ENCODE results near the gene MINK1. TPM values are rescaled to one million over a fixed set of nuclear protein-coding genes. Genes with fewer than 3 reads are reported as not detected.
A peak's percentile ranks its signal among the peaks of the same experiment; 100 is the strongest.

The MINK1 gene
- 161 TPM for total RNA-seq

GRCh38 chr17:4833178-4833940, at the start of gene MINK1:
Gene MINK1, plus strand, starts transcription at chr17:4833340. Its CDS starts 244 bp downstream, at chr17:4833584.
- DNase-seq (ENCODE audit: low spot score) = peak; percentile 89

GRCh38 chr17:4785311-4786105, 47.6 kb upstream of the MINK1 start:
- no peak for DNase-seq (ENCODE audit: low spot score)

DNA sequence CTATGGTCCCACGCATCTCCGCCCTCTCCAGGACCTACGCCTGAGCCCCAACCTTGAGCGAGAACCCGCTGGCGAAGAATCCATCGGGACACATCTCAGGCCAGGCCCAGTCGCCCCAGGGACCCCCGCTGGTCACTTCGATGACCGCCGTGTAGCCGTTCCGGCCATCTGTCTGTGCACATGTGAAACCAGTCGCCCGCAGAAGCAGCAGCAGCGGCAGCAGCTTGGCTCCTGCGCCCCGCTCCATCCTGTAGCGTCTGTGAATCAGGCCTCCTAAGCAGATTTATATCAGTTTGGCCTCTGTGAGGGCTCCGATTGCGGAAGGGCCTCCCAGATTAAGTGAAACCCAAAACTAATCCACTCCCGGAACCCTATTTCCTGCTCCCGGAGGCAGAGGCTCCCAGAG, 47.0 kb upstream of the MINK1 start, which contains the start of gene VMO1:
Gene VMO1 (minus strand): TSS at position 259 of the 406 bp plus-strand sequence. CDS start 12 bp downstream, at position 247.
- no peak for DNase-seq (ENCODE audit: low spot score)

DNA sequence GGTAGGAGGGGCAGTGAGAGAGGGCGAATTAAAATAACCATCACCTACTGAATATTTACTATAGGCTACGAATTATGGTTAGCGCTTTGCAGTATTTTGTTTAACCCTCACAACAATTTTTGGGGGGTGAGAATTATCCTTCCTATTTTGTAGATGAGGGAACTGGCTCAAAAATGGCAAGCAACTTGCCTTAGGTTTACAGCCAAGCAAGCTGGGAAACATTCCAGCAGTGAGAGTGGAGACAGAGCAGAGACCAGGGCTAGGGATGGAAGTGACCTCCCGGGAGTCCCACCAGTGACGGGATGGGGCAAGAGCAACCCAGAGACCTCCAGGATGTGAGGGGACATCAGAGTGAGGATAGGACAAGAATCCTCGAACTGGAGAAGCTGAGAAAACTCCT, 46.6 kb upstream of the MINK1 start:
- DNase-seq (ENCODE audit: low spot score) = no peak

- no peak for DNase-seq (ENCODE audit: low spot score)
Observed at GRCh38 chr17:4788159-4788806, 44.9 kb upstream of the MINK1 start.

GRCh38 chr17:4788807-4789700, 44.1 kb upstream of the MINK1 start, which contains the start of gene GLTPD2:
Gene GLTPD2, plus strand, starts transcription at chr17:4788964. Its CDS starts 48 bp downstream, at chr17:4789012.
- no peak for DNase-seq (ENCODE audit: low spot score)

GRCh38 chr17:4789701-4789950, 43.5 kb upstream of the MINK1 start:
- DNase-seq (ENCODE audit: low spot score) = no peak

GRCh38 chr17:4789951-4790704, 43.0 kb upstream of the MINK1 start:
- peak; percentile 85 for DNase-seq (ENCODE audit: low spot score)

DNA sequence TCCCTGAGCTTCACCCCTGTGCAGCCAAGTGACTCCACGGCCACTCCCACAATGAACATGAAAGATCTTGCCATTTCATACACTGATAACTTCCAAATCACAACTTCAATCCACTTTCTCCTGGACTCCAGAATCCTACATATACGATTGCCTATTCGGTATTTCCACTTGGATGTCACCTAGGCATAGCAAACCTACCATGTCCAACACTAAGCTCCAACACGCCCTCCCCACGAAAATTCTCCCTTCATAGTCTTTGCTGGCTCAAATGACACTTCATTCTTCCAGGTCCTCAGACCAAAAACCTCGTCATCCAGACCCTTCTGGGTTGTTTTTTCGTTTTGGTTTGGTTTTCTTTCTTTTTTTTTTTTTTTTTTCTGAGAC, 42.4 kb upstream of the MINK1 start:
- no peak for DNase-seq (ENCODE audit: low spot score)

GRCh38 chr17:4795168-4795567, 38.0 kb upstream of the MINK1 start:
- no peak for DNase-seq (ENCODE audit: low spot score)

DNA sequence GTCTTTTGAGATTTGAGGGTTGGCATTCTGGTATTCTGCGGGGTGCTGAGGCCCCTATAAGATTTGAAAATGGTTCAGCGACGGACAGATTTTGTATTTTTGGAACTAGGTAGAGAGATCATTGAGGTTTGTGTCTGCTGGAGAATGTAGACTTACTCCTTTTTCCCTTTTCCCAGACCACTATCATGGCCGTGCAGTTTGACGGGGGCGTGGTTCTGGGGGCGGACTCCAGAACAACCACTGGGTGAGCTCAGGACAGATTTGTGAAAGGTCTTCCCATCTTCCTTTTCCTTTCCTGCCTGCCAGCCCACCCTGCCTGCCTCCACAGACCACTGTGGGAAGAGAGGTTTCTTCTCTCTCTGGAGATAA, 36.6 kb upstream of the MINK1 start:
- DNase-seq (ENCODE audit: low spot score) = no peak

DNA sequence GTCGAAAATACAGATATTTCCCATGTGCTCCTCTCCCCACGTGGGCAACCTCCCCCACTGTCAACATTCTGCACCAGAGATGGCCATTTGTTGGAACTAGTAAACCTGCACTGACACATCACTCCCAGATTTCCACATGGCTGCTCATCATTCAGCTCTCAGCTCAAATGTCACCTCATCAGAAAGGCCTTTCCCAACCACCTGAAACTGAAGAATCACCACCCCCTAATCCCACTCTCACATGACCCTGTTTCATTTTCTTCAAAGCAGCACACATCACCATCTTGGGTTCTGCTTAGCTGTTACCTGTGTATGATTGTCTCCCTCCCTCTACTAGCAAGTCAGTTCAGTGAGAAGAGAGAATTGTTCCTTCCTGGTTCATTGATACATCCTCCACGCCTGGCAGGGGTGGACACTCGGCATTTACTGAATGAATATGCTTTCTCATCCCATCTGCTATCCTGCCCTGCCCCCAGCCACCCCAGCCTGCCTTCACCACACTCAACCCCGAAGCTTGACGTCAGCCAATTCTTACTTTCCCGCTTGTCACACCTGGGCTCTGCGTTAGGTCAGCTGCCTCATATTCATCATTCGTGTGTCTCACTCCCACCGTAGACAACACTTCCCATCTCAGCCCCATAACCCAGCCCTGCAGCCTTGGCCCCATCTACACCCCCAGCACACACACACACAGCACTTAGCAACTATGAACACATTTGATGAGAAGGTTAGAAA, 32.5 kb upstream of the MINK1 start:
- no peak for DNase-seq (ENCODE audit: low spot score)

GRCh38 chr17:4802228-4802627, 30.9 kb upstream of the MINK1 start, which contains the start of gene C17orf114:
Gene C17orf114, minus strand, starts transcription at chr17:4802328.
- DNase-seq (ENCODE audit: low spot score) = no peak

DNA sequence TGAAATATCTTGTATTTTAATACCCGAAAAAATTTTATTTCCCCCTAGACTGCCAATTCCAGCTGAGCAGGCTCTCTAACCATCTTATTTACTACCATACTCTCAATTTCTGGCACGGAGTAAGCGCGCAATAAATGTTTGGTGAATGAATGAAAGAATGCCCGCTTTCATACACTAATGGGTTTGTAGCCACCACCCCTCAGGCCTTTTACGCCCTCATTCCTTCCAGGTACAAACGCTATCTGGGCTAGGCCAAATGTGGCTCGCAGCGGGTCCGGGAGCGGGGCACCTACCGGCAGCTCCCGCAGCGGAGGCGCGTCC, 26.7 kb upstream of the MINK1 start:
- DNase-seq (ENCODE audit: low spot score) = no peak

DNA sequence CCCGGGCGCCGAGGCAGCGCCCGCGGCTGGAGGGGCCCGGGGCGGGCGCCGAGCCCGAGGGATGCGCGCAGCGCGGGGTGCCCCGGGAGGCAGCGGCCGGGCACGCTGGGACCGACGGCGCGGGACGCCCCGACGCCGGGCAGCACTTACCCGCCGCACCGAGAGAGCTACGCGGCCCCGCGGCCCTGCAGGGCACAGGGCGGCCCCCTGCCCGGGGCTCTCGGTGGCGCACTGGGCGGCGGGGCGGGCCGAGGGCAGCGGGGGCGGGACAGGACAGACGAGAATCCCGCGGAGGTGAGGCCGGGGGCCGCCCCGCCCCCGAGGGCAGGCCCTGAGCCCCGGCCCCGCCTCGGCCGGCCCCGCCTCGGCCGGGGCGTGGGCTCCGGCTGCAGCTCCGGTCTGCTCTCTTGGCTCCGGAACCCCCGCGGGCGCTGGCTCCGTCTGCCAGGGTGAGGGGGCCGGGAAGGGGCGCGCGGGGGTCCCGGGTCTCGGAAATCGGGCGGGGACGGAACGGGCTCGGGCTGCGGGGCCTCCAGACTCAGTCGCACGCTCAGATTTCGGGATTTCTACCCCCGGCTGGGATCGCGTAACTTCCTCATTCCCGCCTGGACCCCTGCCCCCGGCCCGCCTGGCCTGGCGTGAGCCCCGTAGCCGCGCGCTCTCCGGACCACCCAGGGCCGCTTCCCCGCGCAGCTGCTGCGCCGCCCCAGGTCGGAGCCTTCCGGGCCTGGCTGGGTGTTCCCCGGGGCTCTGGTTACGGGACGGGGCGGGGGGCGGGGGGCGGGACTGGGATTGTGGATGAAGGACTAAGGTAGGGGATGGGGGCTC, 26.1 kb upstream of the MINK1 start, which contains the start of gene PLD2:
Gene PLD2 (plus strand): TSS at position 376 of the 828 bp plus-strand sequence. CDS start 621 bp downstream, outside the sequence.
- DNase-seq (ENCODE audit: low spot score) = peak; percentile 82

DNA sequence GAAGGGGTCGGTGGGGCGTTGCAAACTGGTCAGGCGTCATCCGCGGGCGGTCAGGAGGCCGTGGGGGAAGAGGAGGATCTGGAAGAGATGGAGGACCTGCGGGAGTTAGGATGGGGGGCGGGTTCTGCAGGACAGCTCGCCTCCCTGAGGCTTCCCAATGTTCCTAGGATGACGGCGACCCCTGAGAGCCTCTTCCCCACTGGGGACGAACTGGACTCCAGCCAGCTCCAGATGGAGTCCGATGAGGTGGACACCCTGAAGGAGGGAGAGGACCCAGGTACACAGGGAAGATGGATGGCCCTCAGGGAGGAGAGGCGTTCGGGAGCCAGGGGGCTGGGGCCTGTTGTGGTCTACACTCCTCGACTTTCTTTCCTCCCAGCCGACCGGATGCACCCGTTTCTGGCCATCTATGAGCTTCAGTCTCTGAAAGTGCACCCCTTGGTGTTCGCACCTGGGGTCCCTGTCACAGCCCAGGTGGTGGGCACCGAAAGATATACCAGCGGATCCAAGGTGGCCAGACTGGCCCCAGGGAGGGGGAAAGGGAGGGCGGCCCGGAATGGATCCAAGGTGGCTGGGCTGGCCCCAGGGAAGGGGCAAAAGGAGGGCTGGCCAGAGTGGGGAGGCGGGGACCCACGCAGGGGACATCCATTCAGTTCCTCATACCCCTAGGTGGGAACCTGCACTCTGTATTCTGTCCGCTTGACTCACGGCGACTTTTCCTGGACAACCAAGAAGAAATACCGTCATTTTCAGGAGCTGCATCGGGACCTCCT, 25.3 kb upstream of the MINK1 start:
- no peak for DNase-seq (ENCODE audit: low spot score)

DNA sequence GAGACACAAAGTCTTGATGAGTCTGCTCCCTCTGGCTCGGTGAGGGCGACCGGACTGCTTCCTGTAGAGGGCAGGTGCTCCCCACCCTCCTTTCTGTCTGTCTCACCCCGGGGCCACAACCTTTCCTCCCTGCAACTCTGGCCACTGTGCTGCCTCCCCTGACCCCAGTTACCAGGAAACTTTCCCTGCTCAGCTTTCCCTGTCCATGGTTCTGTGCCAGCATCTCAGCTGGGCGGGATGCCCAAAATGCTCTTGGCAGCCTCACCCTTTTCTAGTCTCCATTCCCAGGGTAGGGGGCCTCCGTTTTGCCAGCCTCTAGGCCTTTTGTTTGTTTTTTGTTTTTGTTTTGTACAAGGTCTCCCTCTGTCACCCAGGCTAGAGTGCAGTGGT, 24.8 kb upstream of the MINK1 start:
- peak; percentile 35 for DNase-seq (ENCODE audit: low spot score)

DNA sequence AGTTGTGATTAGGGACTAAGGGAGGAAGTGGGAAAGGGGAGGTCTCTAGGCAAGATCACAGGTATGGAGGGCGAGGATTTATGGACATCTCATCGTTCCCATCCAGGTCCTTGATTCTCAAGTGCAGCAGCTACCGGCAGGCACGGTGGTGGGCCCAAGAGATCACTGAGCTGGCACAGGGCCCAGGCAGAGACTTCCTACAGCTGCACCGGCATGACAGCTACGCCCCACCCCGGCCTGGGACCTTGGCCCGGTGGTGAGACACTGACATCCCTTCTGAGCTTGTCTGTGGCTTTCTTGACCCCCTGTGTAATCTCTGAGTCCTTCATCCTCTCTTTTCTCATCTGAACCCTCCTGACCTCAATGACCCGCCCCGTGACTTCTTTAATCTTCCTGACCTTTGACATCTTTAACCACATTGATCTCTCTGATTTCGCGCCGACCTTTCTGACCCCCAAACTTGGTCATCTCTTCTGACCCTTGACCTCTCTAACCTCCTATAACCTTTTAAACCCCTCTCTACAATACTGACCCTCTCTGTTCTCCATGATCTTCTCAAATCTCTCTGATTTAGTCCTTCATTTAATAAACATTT, 22.3 kb upstream of the MINK1 start:
- DNase-seq (ENCODE audit: low spot score) = no peak

All from mucosa of gallbladder (tissue), 1 donor.